Kidney (tissue), 14 donors: ENCODE measurements around the gene SLC37A4. TPM values are rescaled to one million over a fixed set of nuclear protein-coding genes. Genes with fewer than 3 reads are reported as not detected.

Experiments used
- DNase-seq, 5 donors: peaks; one replicate each; pipeline ENCODE4 v3.0.0-alpha.2; 2013 to 2020
- FAIRE-seq: peaks from 2 replicates; lab custom pipeline; 2012; peaks lifted over from hg19 to GRCh38; lab: Jason Lieb, UNC
- H3K27ac ChIP-seq, 2 donors: one replicate each; pipeline ENCODE4 v1.7.0; 2013; ENCODE audit warnings: low read depth in 2 of 2, low read length in 2 of 2, inconsistent platforms in 1 of 2
- H3K27me3 ChIP-seq: one replicate; pipeline ENCODE4 v1.7.1; 2013; ENCODE audit warnings: low read length, inconsistent platforms; ENCODE audit not compliant: control insufficient read depth, insufficient read depth
- H3K36me3 ChIP-seq, 3 donors: one replicate each; pipeline versions ENCODE4 v1.7.0 to v1.7.1; 2013; ENCODE audit warnings: low read length in 3 of 3, control low read depth in 1 of 3, inconsistent platforms in 1 of 3; ENCODE audit not compliant: insufficient read depth in 3 of 3, control insufficient read depth in 2 of 3
- H3K4me1 ChIP-seq, 3 donors: one replicate each; pipeline versions ENCODE4 v1.7.0 to v1.7.1; 2013; ENCODE audit warnings: low read length in 3 of 3, inconsistent platforms in 1 of 3, low read depth in 1 of 3; ENCODE audit not compliant: control insufficient read depth in 2 of 3, insufficient read depth in 2 of 3
- H3K4me3 ChIP-seq, 3 donors: one replicate each; pipeline versions ENCODE4 v1.7.0 to v1.8.1; 2013; ENCODE audit warnings: low read length in 3 of 3, control low read depth in 1 of 3, inconsistent platforms in 1 of 3
- H3K9ac ChIP-seq, 3 donors: one replicate each; pipeline versions ENCODE4 v1.7.0 to v1.7.1; 2013; ENCODE audit warnings: low read length in 3 of 3, control low read depth in 1 of 3, inconsistent platforms in 1 of 3
- H3K9me3 ChIP-seq, 3 donors: one replicate each; pipeline versions ENCODE4 v1.7.0 to v1.7.1; 2013; ENCODE audit warnings: low read length in 3 of 3, control low read depth in 1 of 3, inconsistent platforms in 1 of 3; ENCODE audit not compliant: control insufficient read depth in 2 of 3, insufficient read depth in 1 of 3
- CTCF ChIP-seq: IDR thresholded peaks from 3 replicates; pipeline ENCODE4 v1.5.1; 2012; ENCODE audit warnings: mild to moderate bottlenecking, moderate library complexity, borderline replicate concordance; ENCODE audit not compliant: insufficient read depth; ENCODE audit errors: extremely low read depth
- intact Hi-C: fragments of 100-400 bp; cut with DNase I; formaldehyde crosslinking; loops from one replicate; pipeline ENCODE4 v1.11.1; 2022
- polyA plus RNA-seq: library from polyadenylated mRNA; stranded (reverse); fragments of 350-450 nt; fragmentation: Illumina TruSeq; extraction: RNeasy Lipid Tissue Mini Kit (QIAGEN cat#74804); gene quantifications from one replicate; pipeline ENCODE4 v1.2.3, GENCODE V29; 2014; ENCODE audit warnings: low read depth, low replicate concordance; ENCODE audit not compliant: insufficient read depth
- total RNA-seq: library from RNA; stranded (reverse); fragmentation: NEBNext Ultra II Directional; extraction: Animal tissue kit (Norgen Biotek cat#: 25700); gene quantifications from one replicate; pipeline ENCODE4 v1.2.1, GENCODE V29; 2021
- donor health status: control.
- donor health status: control.
- donor health status: control.
- donor health status: control.
- donor health status: control.
- donor health status: DM: yes; HTN: yes; CAD: no.
- donor health status: Normal renal cell carcinoma (clear cell type).

Gene SLC37A4
- total and polyA plus RNA-seq, 2 donors from 2014 or later, result 49.5 to 115 TPM

DNA sequence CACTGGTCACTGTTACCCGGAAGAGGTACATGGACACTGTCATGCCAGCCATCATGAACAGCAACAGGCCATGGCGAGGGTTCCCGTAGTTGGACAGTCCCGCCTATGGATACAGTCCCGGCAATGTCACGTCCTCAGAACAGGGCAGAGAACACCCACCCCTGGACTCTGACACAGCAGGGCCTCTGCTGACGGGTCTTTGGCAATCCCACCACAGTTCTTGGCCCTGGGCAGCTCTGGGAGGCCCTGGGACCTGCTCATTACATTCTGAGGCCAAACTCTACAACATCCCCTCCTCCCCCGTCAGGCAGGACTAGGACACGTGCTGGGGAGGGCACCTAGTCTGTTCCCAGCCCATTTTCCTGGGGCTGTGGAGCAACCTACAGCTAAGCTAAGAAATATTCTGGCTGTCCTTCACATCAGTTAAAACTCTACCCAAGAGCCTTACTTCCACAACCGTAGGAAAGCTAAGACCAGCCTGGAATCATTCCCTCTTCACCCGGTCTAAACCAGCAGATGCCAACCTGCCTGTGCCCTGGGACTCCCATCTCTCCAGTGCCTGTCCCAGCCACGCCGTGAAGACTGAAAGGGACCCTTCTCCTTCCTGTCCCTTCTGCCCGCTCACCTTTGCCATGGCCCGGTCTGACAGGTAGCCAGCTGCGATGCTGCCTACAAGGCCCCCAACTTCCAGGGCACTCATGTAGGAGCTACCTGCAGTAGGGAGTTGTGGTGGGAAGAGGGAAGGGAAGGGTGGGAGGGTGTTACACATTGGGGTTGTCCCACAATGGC lies 4.5 kb downstream of the SLC37A4 start:
- H3K9ac ChIP-seq, result no peak overlapping the region
- H3K36me3 ChIP-seq, result peaks cover 9 to 47% (median 31%) of the 10 kb centered on the region in 3 donors
- no peak for FAIRE-seq
- H3K27me3 ChIP-seq, result no peaks in the 10 kb centered on the region
- no peaks in the 10 kb centered on the region for H3K9me3 ChIP-seq
- no peak for DNase-seq
- peak overlapping the region in 1 of 2 donors; percentile 20 for H3K27ac ChIP-seq
- TF ChIP-seq CTCF, result no peak
- intact Hi-C loops, result no loop called here
- H3K4me3 ChIP-seq, result peak overlapping the region; percentile 12 to 91 (median 70)
- peaks cover 5 to 53% (median 50%) of the 10 kb centered on the region in 3 donors for H3K4me1 ChIP-seq

- DNase-seq (no peak), FAIRE-seq (no peak)
- Histone ChIP-seq H3K27me3 (no peaks in the 10 kb centered on the region), H3K27ac (peak overlapping the region; percentile 20 to 47), H3K4me1 (peaks cover 5 to 53% (median 51%) of the 10 kb centered on the region in 3 donors), H3K36me3 (peaks cover 9 to 47% (median 31%) of the 10 kb centered on the region in 3 donors), H3K9ac (no peak overlapping the region), H3K4me3 (peak overlapping the region in 2 of 3 donors; percentile 70 to 91), H3K9me3 (no peaks in the 10 kb centered on the region)
- no peak for TF ChIP-seq CTCF
- intact Hi-C loops, result no loop called here
Measured at GRCh38 chr11:119025541-119025940, 5.1 kb downstream of the SLC37A4 start.

DNA sequence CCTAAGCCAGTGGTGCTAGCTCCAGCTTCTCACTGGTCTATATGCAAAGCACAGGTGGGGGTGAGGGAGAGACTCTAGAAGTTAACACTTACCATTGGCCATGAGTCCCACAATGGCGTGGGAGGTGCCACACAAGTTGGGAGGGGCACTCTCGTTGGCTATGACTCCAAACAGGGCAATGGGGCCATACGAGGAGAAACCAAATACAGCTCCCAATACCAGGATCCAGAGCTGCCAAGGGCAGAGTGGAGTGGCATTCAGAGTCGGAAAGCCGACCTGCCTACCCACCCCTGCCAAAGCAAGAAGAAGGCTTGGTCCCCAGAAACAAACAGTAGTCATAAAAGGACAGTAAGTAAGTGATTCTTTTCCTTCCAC lies 5.6 kb downstream of the SLC37A4 start:
- peak overlapping the region in 2 of 3 donors; percentile 70 to 91 for H3K4me3 ChIP-seq
- intact Hi-C loops, result no loop called here
- no peaks in the 10 kb centered on the region for H3K9me3 ChIP-seq
- H3K27ac ChIP-seq, result peak overlapping the region; percentile 47 to 66
- H3K36me3 ChIP-seq, result peaks cover 9 to 47% (median 31%) of the 10 kb centered on the region in 3 donors
- DNase-seq (no peak), FAIRE-seq (no peak)
- H3K27me3 ChIP-seq, result no peaks in the 10 kb centered on the region
- no peak overlapping the region for H3K9ac ChIP-seq
- H3K4me1 ChIP-seq, result peaks cover 5 to 57% (median 53%) of the 10 kb centered on the region in 3 donors
- TF ChIP-seq CTCF, result no peak
